BLaER1 (cell line): ENCODE results near the gene EYS.
"Not testable (repeated sequence)": the region's sequence is repeated elsewhere in the genome, so short reads cannot be mapped to it uniquely, and the experiment has no call there.

ENCODE experiments used
- H3K27ac ChIP-seq: shearing (Covaris generic); formaldehyde crosslinking; 2 replicates; pipeline ENCODE4 v1.8.1; 2022
- H3K27me3 ChIP-seq: shearing (Covaris generic); formaldehyde crosslinking; 2 replicates; pipeline ENCODE4 v1.8.1; 2022
- H3K36me3 ChIP-seq: shearing (Covaris generic); formaldehyde crosslinking; 2 replicates; pipeline ENCODE4 v1.8.1; 2022
- H3K4me1 ChIP-seq: shearing (Covaris generic); formaldehyde crosslinking; 2 replicates; pipeline ENCODE4 v1.8.1; 2022
- H3K4me2 ChIP-seq: shearing (Covaris generic); formaldehyde crosslinking; 2 replicates; pipeline ENCODE4 v1.8.1; 2022
- H3K4me3 ChIP-seq: shearing (Covaris generic); formaldehyde crosslinking; 2 replicates; pipeline ENCODE4 v1.8.1; 2022
- H3K9ac ChIP-seq: shearing (Covaris generic); formaldehyde crosslinking; 2 replicates; pipeline ENCODE4 v1.8.1; 2022
- H3K9me3 ChIP-seq: shearing (Covaris generic); formaldehyde crosslinking; 2 replicates; pipeline ENCODE4 v1.8.1; 2022
- H4K20me1 ChIP-seq: shearing (Covaris generic); formaldehyde crosslinking; 2 replicates; pipeline ENCODE4 v1.8.1; 2022
- Cebpa-rat ChIP-seq: shearing (Covaris generic); IDR thresholded peaks from 2 replicates; pipeline ENCODE4 v1.8.1; 2022

Gene EYS

DNA sequence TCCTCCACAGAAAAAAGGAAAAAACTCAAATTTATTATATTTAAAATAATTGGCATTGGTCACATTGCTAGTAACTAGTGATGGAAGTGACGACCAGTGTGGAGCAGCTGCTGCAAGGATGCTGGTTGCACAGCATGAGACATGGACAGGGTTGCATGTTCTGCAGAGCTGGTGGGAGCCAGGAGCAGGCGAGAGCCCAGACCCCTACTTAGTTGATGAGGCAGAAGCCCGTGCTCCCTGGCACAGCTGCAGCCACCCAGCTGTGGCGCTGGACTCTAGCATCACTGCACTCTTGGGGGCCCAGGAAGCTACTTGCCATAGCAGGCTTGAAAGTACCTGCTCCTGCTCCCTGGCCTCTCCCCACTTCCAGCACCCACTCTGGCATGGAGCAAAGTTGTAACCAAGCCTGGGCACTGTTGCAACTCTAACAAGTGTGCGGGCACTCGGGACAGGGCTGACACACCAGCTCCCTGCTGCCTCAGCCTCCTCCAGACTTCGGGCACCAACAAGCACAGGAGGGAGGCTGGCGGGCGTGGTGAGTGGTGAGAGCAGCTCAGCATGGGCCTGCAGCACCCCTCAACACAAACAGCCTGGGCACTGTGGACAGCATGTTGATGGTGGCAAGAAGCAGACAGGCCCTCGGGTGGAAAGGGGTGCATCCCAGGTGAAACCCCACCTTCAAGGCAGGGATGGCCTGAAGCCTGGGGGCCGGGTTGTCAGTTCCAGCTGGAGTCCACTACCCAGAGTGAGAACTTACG, 69.6 kb downstream of the EYS start:
- no peak for TF ChIP-seq Cebpa-rat
- no peaks in the 10 kb centered on the region for H3K9me3 ChIP-seq
- no peaks in the 10 kb centered on the region for H4K20me1 ChIP-seq

DNA sequence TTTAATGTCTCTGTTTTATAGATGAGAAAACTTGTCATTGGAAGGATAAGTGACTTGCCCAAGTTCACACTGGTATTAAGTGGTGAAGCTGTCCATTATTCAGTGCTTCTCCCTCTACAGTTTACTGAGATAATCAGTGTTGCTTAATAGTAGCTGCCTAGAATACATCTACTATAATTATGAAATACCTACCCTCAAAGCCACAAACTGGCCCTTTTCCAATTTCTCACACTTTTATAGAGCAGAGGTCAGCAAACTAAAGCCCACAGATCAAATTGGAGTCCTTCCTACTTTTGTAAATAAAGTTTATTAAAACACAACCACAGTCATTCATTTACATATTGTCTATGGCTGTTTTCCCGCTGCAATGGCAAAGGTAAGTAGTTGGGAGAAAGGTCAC, 73.5 kb downstream of the EYS start:
- Histone ChIP-seq H3K36me3 (no peaks in the 10 kb centered on the region), H4K20me1 (no peaks in the 10 kb centered on the region), H3K4me1 (no peaks in the 10 kb centered on the region), H3K27ac (no peak overlapping the region), H3K9ac (no peak overlapping the region), H3K9me3 (no peaks in the 10 kb centered on the region), H3K4me2 (no peak overlapping the region), H3K27me3 (no peaks in the 10 kb centered on the region), H3K4me3 (no peak overlapping the region)
- TF ChIP-seq Cebpa-rat = no peak

More for the DNA sequence above, 69.6 kb downstream of the EYS start:
- Histone ChIP-seq H3K4me3 (no peak overlapping the region), H3K9ac (no peak overlapping the region), H3K27me3 (no peaks in the 10 kb centered on the region), H3K4me1 (no peaks in the 10 kb centered on the region), H3K36me3 (no peaks in the 10 kb centered on the region), H3K27ac (no peak overlapping the region), H3K4me2 (no peak overlapping the region)

DNA sequence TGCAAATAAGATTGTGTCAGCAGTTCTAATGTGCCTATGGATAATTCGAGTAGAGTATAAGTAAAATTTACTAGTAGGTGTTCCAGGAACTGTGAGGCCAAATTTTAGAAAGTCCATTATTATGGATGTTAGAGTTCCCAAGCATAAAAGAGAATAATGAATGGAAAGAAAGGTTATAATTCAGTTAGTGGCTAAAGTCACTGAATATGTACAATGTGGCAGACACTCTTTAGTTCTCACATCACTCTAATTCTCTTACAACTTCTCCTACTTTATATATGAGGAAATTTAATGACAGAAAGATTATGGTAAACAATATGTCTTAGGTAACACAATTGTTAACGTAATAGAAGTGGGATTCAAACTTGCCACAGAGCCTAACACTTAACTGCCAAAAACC, 75.3 kb downstream of the EYS start:
- TF ChIP-seq Cebpa-rat = no peak
- H3K36me3 ChIP-seq = no peaks in the 10 kb centered on the region

DNA sequence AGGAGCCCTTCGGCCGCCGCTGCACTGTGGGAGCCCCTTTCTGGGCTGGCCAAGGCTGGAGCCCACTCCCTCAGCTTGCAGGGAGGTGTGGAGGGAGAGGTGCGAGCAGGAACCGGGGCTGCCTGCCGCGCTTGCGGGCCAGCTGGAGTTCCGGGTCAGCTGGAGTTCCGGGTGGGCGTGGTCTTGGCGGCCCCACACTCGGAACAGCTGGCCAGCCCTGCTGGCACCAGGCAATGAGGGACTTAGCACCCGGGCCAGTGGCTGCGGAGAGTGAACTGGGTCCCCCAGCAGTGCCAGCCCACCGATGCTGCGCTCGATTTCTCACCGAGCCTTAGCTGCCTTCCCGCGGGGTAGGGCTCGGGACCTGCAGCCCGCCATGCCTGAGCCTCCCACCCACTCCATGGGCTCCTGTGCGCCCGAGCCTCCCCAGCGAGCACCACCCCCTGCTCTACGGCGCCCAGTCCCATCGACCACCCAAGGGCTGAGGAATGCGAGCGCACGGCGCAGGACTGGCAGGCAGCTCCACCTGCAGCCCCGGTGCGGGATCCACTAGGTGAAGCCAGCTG, 79.5 kb downstream of the EYS start:
- H3K9me3 ChIP-seq, H3K27ac ChIP-seq, H3K4me2 ChIP-seq, H4K20me1 ChIP-seq, H3K27me3 ChIP-seq, H3K4me1 ChIP-seq, H3K36me3 ChIP-seq, H3K9ac ChIP-seq, H3K4me3 ChIP-seq: not testable (repeated sequence)

More for the DNA sequence above, 75.3 kb downstream of the EYS start:
- no peaks in the 10 kb centered on the region; the same call in 1 of the 2 replicates for H3K9me3 ChIP-seq
- no peaks in the 10 kb centered on the region for H3K27me3 ChIP-seq
- H3K4me3 ChIP-seq = no peak overlapping the region
- no peak overlapping the region for H3K4me2 ChIP-seq
- no peak overlapping the region for H3K27ac ChIP-seq
- H4K20me1 ChIP-seq = no peaks in the 10 kb centered on the region
- H3K9ac ChIP-seq = no peak overlapping the region
- H3K4me1 ChIP-seq = no peaks in the 10 kb centered on the region

DNA sequence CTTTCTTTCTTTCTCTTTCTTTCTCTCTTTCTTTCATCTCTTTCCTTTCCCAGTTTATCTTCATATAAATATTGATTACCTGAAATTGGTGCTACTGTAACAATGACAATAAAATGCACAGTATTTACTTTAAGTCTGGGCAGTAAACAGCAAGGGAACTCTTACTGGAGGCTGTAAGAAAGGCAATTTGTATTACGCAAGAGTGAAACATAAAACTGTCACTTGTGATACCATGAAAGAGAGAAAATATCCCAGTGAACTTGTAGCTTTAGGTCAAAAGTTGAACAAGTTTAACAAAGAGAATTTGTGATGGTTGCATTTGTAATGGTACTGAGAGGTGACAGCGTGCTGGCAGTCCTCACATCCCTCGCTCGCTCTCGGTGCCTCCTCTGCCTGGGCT, 80.0 kb downstream of the EYS start:
- no peak overlapping the region for H3K27ac ChIP-seq
- H4K20me1 ChIP-seq = no peaks in the 10 kb centered on the region
- no peak overlapping the region for H3K4me3 ChIP-seq
- no peaks in the 10 kb centered on the region for H3K36me3 ChIP-seq
- no peaks in the 10 kb centered on the region for H3K4me1 ChIP-seq
- no peaks in the 10 kb centered on the region; the same call in 1 of the 2 replicates for H3K9me3 ChIP-seq
- no peak overlapping the region for H3K9ac ChIP-seq
- peak; percentile 67; the same call in 1 of the 2 replicates for TF ChIP-seq Cebpa-rat
- H3K27me3 ChIP-seq = no peaks in the 10 kb centered on the region
- H3K4me2 ChIP-seq = no peak overlapping the region

DNA sequence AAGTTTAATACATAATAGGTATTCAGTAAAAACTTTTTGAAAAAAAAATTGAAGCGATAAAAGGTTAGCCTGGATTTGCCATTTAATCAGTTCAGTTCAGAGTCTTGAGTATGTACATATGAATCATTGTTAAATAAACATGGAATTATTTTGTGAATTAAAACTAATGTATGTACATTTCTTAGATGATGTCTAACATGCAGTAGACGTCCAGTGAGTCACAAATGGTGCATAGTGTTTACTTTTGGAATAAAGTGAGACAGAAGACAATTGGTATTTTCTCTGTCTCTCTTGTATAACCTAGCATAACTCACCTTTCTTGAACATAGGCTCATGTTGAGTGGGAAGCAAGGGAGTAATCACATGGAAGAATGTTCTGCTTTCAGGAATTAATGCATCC, 83.5 kb downstream of the EYS start:
- Histone ChIP-seq H3K4me2 (no peak overlapping the region), H3K9me3 (no peaks in the 10 kb centered on the region; the same call in 1 of the 2 replicates), H3K36me3 (no peaks in the 10 kb centered on the region), H3K27ac (no peak overlapping the region), H3K4me1 (no peaks in the 10 kb centered on the region), H3K9ac (no peak overlapping the region), H3K27me3 (no peaks in the 10 kb centered on the region), H3K4me3 (no peak overlapping the region), H4K20me1 (no peaks in the 10 kb centered on the region)
- TF ChIP-seq Cebpa-rat = no peak

DNA sequence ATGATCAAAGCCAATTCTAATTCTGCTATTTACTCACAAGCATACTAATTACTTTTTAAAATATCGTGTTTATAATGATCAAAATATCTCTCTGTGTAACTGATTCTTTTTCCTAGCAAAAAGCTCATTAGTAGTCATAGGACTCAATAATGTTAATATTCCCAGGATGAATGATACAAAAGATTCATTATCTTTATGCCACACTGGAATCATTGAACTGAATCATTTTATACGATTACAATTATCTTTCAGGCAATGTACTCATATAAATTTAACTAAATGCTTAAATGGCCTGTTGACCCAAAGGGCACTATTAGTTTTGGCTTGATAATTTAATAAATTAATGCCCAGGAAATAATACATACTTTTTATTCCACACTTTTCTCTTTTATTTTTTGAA, 96.3 kb downstream of the EYS start:
- H3K9me3 ChIP-seq = no peaks in the 10 kb centered on the region
- H3K27me3 ChIP-seq = no peaks in the 10 kb centered on the region

DNA sequence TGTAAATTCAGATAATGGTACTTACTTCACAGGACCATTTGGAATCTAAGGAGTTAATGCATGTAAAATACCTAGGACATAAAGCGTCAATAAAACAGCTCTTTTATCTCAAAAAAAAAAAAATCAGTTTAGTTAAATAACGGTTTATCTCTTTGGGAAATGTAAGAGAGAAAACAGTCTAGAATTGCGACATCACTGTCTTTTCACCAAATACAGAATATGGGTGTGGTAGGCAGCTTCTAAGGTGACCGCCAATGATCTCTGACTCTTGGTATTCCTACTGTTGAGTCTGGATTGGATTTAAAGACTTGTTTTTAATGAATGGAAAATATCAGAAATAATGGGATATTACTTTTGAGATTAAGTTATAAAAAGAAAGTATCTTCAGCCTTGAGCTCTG, 111.5 kb downstream of the EYS start:
- no peaks in the 10 kb centered on the region for H4K20me1 ChIP-seq
- H3K27ac ChIP-seq = no peak overlapping the region
- no peak for TF ChIP-seq Cebpa-rat
- no peaks in the 10 kb centered on the region for H3K9me3 ChIP-seq
- no peaks in the 10 kb centered on the region for H3K36me3 ChIP-seq
- H3K9ac ChIP-seq = no peak overlapping the region
- no peak overlapping the region for H3K4me2 ChIP-seq
- no peaks in the 10 kb centered on the region for H3K4me1 ChIP-seq
- H3K4me3 ChIP-seq = no peak overlapping the region
- no peaks in the 10 kb centered on the region for H3K27me3 ChIP-seq

More for the DNA sequence above, 96.3 kb downstream of the EYS start:
- H3K36me3 ChIP-seq = no peaks in the 10 kb centered on the region
- H4K20me1 ChIP-seq = no peaks in the 10 kb centered on the region
- H3K27ac ChIP-seq = no peak overlapping the region
- H3K9ac ChIP-seq = no peak overlapping the region
- H3K4me3 ChIP-seq = no peak overlapping the region
- H3K4me1 ChIP-seq = no peaks in the 10 kb centered on the region
- TF ChIP-seq Cebpa-rat = no peak
- H3K4me2 ChIP-seq = no peak overlapping the region

DNA sequence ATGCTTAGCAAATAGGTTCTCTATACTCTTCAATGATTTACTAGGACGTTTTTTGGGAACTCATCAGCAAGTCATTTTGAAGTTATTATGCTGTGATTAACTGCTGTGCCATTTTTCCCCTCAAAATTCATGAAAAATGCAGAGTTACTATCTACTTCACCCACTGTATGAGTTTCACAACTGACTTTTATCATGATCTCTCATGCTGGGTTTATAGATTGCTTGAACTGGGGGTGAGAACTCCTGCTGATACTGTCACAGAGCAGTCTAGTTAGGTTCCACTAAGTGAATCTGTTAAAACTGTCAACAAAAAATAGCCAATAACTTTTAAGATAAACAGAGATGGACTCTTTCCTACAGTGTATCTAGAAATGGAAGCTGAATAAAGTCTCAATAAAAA, 136.7 kb downstream of the EYS start:
- TF ChIP-seq Cebpa-rat = no peak
- no peak overlapping the region for H3K4me3 ChIP-seq
- no peak overlapping the region for H3K4me2 ChIP-seq
- H4K20me1 ChIP-seq = no peaks in the 10 kb centered on the region
- H3K27ac ChIP-seq = no peak overlapping the region
- H3K4me1 ChIP-seq = no peaks in the 10 kb centered on the region
- H3K27me3 ChIP-seq = no peaks in the 10 kb centered on the region
- H3K9ac ChIP-seq = no peak overlapping the region
- H3K9me3 ChIP-seq = no peaks in the 10 kb centered on the region
- H3K36me3 ChIP-seq = no peaks in the 10 kb centered on the region

DNA sequence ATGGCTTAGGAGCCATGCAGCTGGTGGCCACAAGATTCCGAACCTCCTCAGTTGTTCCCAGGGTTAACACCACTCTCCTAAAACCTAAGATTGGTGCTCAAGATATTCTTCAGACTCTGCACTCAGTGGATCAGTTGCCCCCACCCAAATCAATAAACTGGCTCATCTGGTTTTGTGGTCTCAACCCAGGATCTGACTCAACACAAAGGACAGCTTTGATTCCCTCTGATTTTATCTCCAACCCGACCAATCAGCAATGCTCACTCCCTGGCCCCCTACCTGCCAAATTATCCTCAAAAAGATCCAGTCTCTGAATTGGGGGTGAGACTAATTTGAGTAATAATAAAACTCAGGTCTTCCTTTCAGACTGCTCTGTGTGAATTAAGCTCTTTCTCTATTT, 137.5 kb downstream of the EYS start:
- Histone ChIP-seq H3K9ac (no peak overlapping the region), H3K9me3 (no peaks in the 10 kb centered on the region), H3K36me3 (no peaks in the 10 kb centered on the region), H3K27me3 (no peaks in the 10 kb centered on the region), H3K4me1 (no peaks in the 10 kb centered on the region), H4K20me1 (no peaks in the 10 kb centered on the region), H3K4me2 (no peak overlapping the region), H3K4me3 (no peak overlapping the region), H3K27ac (no peak overlapping the region)
- TF ChIP-seq Cebpa-rat = no peak

DNA sequence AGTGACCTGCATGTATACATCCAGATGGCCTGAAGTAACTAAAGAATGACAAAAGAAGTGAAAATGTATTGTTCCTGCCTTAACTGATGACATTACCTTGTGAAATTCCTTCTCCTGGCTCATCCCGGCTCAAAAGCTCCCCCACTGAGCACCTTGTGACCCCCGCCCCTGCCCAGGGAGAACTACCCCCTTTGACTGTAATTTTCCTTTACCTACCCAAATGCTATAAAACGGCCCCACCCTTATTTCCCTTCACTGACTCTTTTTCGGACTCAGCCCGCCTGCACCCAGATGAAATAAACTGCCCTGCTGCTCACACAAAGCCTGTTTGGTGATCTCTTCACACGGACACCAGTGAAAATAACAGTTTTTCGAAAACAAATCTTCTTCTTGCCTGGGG, 138.0 kb downstream of the EYS start:
- H4K20me1 ChIP-seq, H3K4me3 ChIP-seq, H3K9me3 ChIP-seq, H3K4me2 ChIP-seq, H3K4me1 ChIP-seq, H3K27ac ChIP-seq, H3K9ac ChIP-seq, H3K27me3 ChIP-seq, H3K36me3 ChIP-seq: not testable (repeated sequence)
